IPS DF 6.9 (cell line): ENCODE data around the gene GNAS.

Experiments used
- DNase-seq: peaks from one replicate; pipeline ENCODE4 v3.0.0-alpha.2; 2013; ENCODE audit warnings: low read depth, low spot score
- H3K27ac ChIP-seq: one replicate; pipeline ENCODE4 v1.5.1; 2013; ENCODE audit warnings: low read length, control low read depth
- H3K27me3 ChIP-seq: 2 replicates; pipeline ENCODE4 v1.6.1; 2013; ENCODE audit warnings: mild to moderate bottlenecking, low read length; ENCODE audit not compliant: control insufficient read depth, insufficient read depth
- H3K36me3 ChIP-seq: 2 replicates; pipeline ENCODE4 v1.6.1; 2013; ENCODE audit warnings: low read length; ENCODE audit not compliant: control insufficient read depth, insufficient read depth
- H3K4me1 ChIP-seq: 2 replicates; pipeline ENCODE4 v1.6.1; 2013; ENCODE audit warnings: low read length; ENCODE audit not compliant: control insufficient read depth, insufficient read depth
- H3K4me3 ChIP-seq: 2 replicates; pipeline ENCODE4 v1.5.1; 2013; ENCODE audit warnings: mild to moderate bottlenecking, low read length
- H3K9me3 ChIP-seq: 2 replicates; pipeline ENCODE4 v1.6.1; 2013; ENCODE audit warnings: low read length, inconsistent platforms; ENCODE audit not compliant: control insufficient read depth, insufficient read depth
- WGBS: extraction: QIAGEN DNeasy Blood & Tissue Kit; methylation state at CpG from one replicate; pipeline ENCODE4 v1.1.7; 2013; ENCODE audit warnings: mixed read lengths, missing lambda C conversion rate; ENCODE audit not compliant: insufficient read length, insufficient coverage; 5-methylcytosine and 5-hydroxymethylcytosine counted together

Gene GNAS

GRCh38 chr20:58923117-58923712 lies 70.7 kb downstream of the GNAS start:
- H3K4me3 ChIP-seq, result no peak overlapping the region
- H3K27ac ChIP-seq, result no peak overlapping the region
- WGBS, result no CpG with 5 or more reads among the region's 8 CpGs

GRCh38 chr20:58926802-58927489 lies 74.4 kb downstream of the GNAS start:
- WGBS, result no CpG with 5 or more reads among the region's 10 CpGs
- DNase-seq, result no peak

More at GRCh38 chr20:58923117-58923712, 70.7 kb downstream of the GNAS start:
- Histone ChIP-seq H3K36me3 (no peaks in the 10 kb centered on the region), H3K9me3 (no peaks in the 10 kb centered on the region), H3K4me1 (no peaks in the 10 kb centered on the region), H3K27me3 (no peaks in the 10 kb centered on the region)
- DNase-seq, result no peak

DNA sequence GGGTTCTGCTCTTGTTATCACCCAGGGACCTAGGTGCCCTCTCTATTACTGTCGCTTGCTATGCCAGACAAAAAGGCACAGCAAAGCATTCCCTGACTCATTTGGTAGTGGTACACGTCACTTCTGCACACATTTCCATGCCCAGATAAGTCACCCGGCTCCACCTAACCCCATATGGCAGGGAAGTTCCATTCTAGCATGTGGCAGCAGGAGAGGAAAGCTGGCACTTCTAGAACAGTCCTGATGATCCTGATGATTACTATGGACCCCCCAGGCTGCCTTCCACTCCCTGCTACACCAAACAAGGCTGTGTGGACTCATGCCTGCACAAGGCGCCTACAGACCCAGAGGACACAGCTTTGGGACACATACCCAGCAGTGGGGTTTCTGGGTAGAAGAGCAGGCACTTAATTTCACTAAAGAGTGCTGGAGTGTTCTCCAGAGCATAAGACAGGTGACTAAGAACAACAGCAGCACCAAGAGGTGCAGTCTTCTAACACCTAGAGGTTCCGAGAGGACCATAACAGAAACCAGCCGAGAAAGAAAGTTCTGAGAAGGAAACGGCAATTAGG lies 75.1 kb downstream of the GNAS start:
- Histone ChIP-seq H3K27me3 (no peaks in the 10 kb centered on the region), H3K36me3 (no peaks in the 10 kb centered on the region)
- WGBS, result no CpG with 5 or more reads among the region's 7 CpGs

More at GRCh38 chr20:58926802-58927489, 74.4 kb downstream of the GNAS start:
- Histone ChIP-seq H3K4me1 (no peaks in the 10 kb centered on the region), H3K27ac (no peak overlapping the region), H3K36me3 (no peaks in the 10 kb centered on the region), H3K4me3 (no peak overlapping the region), H3K27me3 (no peaks in the 10 kb centered on the region), H3K9me3 (no peaks in the 10 kb centered on the region)

DNA sequence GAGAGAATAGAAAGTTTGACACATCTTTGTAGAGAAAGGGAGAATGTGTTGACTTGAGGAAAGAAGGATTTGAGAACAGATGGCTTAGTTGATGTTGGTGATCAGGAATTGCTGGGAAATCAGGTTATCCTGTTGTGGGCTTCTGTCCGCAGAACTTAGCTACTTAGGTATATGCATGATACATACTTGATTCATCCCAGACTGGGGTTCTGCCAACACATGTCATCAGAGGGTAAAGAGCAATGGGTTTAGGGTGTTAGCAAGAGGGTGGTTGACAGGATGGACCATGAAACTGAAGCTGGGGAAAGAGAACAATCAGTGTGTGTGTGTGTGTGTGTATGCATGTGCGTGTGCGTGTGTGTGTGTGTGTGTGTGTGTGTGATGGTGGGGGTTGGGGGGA lies 78.0 kb downstream of the GNAS start:
- Histone ChIP-seq H3K27ac (no peak overlapping the region), H3K9me3 (no peaks in the 10 kb centered on the region), H3K4me1 (no peaks in the 10 kb centered on the region), H3K27me3 (no peaks in the 10 kb centered on the region), H3K4me3 (no peak overlapping the region), H3K36me3 (no peaks in the 10 kb centered on the region)
- no peak for DNase-seq
- no CpG with 5 or more reads among the region's 3 CpGs for WGBS

More for the DNA sequence above, 75.1 kb downstream of the GNAS start:
- DNase-seq, result no peak
- Histone ChIP-seq H3K4me1 (no peaks in the 10 kb centered on the region), H3K27ac (no peak overlapping the region), H3K4me3 (no peak overlapping the region), H3K9me3 (no peaks in the 10 kb centered on the region)

GRCh38 chr20:58932170-58932569 lies 79.7 kb downstream of the GNAS start:
- Histone ChIP-seq H3K27me3 (no peaks in the 10 kb centered on the region), H3K36me3 (no peaks in the 10 kb centered on the region), H3K27ac (no peak overlapping the region), H3K9me3 (no peaks in the 10 kb centered on the region), H3K4me1 (no peaks in the 10 kb centered on the region), H3K4me3 (no peak overlapping the region)
- no CpG with 5 or more reads among the region's 5 CpGs for WGBS
- DNase-seq, result no peak

GRCh38 chr20:58938078-58938477 lies 85.6 kb downstream of the GNAS start:
- H3K27ac ChIP-seq, result no peak overlapping the region
- no peaks in the 10 kb centered on the region for H3K27me3 ChIP-seq
- H3K36me3 ChIP-seq, result no peaks in the 10 kb centered on the region
- no CpG with 5 or more reads among the region's 2 CpGs for WGBS
- H3K4me3 ChIP-seq, result no peak overlapping the region
- no peaks in the 10 kb centered on the region for H3K9me3 ChIP-seq
- H3K4me1 ChIP-seq, result no peaks in the 10 kb centered on the region
- no peak for DNase-seq

DNA sequence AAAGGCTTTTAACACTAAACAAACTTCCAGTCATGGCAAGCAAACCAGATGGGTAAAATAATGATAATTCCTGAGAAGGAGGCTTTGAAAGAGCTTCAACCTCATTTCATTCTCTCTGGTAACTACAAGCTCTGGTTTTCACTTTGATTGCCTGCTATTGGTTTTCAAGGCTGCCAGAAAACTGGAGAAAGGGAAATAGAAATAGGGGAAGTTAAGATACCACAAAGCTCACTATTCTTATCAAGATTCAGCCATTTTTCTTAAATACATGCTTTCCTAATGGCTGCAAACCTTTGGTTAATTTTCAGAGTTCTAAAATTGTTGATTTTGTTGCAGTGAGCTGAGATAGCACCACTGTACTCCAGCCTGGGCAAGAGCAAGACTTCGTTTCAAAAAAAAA lies 86.0 kb downstream of the GNAS start:
- Histone ChIP-seq H3K27me3 (no peaks in the 10 kb centered on the region), H3K9me3 (no peaks in the 10 kb centered on the region), H3K27ac (no peak overlapping the region), H3K36me3 (no peaks in the 10 kb centered on the region), H3K4me3 (no peak overlapping the region), H3K4me1 (no peaks in the 10 kb centered on the region)
- no peak for DNase-seq
- whole genome bisulfite sequencing, result no CpG with 5 or more reads among the region's 1 CpG

DNA sequence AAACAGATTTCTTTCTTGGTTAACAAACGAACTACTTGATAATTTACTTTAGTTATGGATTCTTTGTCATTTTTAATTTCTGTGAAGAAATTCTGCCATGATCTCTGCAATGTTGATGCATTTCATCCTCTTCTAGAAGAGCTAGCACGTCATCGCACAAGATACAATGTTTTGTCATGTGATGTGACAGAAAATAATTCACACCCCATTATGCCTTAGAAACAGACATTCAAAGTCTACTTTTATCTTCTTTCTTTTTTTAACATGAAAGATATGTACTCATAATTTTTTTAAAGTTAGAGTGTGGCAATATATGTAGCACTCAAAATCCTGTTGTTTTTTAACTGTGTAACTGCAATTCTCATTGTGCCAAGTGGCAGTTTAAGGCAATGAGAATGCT lies 89.0 kb downstream of the GNAS start:
- Histone ChIP-seq H3K27me3 (no peaks in the 10 kb centered on the region), H3K9me3 (no peaks in the 10 kb centered on the region), H3K4me1 (no peaks in the 10 kb centered on the region), H3K4me3 (no peak overlapping the region), H3K36me3 (no peaks in the 10 kb centered on the region), H3K27ac (no peak overlapping the region)
- WGBS, result no CpG with 5 or more reads among the region's 3 CpGs
- DNase-seq, result no peak

GRCh38 chr20:58942549-58942948 lies 90.0 kb downstream of the GNAS start:
- Histone ChIP-seq H3K27me3 (no peaks in the 10 kb centered on the region), H3K9me3 (no peaks in the 10 kb centered on the region), H3K27ac (no peak overlapping the region), H3K36me3 (no peaks in the 10 kb centered on the region), H3K4me1 (no peaks in the 10 kb centered on the region), H3K4me3 (no peak overlapping the region)
- no peak for DNase-seq
- WGBS, result no CpG with 5 or more reads among the region's 4 CpGs

GRCh38 chr20:58944610-58945009 lies 92.1 kb downstream of the GNAS start:
- no peak for DNase-seq

More at GRCh38 chr20:58944610-58945009, 92.1 kb downstream of the GNAS start:
- Histone ChIP-seq H3K27ac (no peak overlapping the region), H3K27me3 (no peaks in the 10 kb centered on the region), H3K4me3 (no peak overlapping the region), H3K9me3 (no peaks in the 10 kb centered on the region), H3K36me3 (no peaks in the 10 kb centered on the region), H3K4me1 (no peaks in the 10 kb centered on the region)
- no CpG with 5 or more reads among the region's 5 CpGs for WGBS
